HepG2 (cell line): ENCODE measurements around the gene CABLES1. TPM values are rescaled to one million over a fixed set of nuclear protein-coding genes. Genes with fewer than 3 reads are reported as not detected.

Experiments used
- ATAC-seq: fragments of 200-7000 bp; cut with Tn5 transposase; 3 replicates; pipeline ENCODE4 v1.9.1; 2020; ENCODE audit warnings: mild to moderate bottlenecking, moderate library complexity
- BruUV-seq: library from RNA; stranded (reverse); fragments of 400-500 nt; replicated peaks from 2 replicates; lab custom pipeline; 2021; lab: Mats Ljungman, UMichigan
- CTCF ChIA-PET: fragments of 300-600 bp; formaldehyde crosslinking; extraction: SDS; loops from one replicate; lab custom pipeline; 2021; ENCODE audit warnings: low total read pairs, inconsistent platforms, low intra/inter-chr PET ratio; lab: Yijun Ruan, JAX
- POLR2A ChIA-PET: fragments of 350-600 bp; sonication (Branson Sonifier 250); formaldehyde crosslinking; loops from one replicate; lab custom pipeline; 2020; ENCODE audit warnings: antibody characterized with exemption, inconsistent platforms; lab: Yijun Ruan, JAX
- DNase-seq: peaks from one replicate; pipeline ENCODE4 v3.0.0-alpha.2; 2015; ENCODE audit warnings: low spot score
- FAIRE-seq: peaks from 3 replicates; lab custom pipeline; 2011; peaks lifted over from hg19 to GRCh38; lab: Jason Lieb, UNC
- H2AFZ ChIP-seq: one replicate; pipeline ENCODE4 v1.6.1; 2011; ENCODE audit warnings: low read length, inconsistent platforms
- H3K27ac ChIP-seq: fragments of 300-600 bp; 3 replicates; pipeline ENCODE4 v1.8.0; 2011; ENCODE audit warnings: mixed run types, mild to moderate bottlenecking, mixed read lengths, low read length, inconsistent platforms; ENCODE audit not compliant: insufficient read depth; ENCODE audit errors: extremely low read length
- H3K27me3 ChIP-seq, 2 experiments: fragments of 200-600 bp in 1 of 2; 2 replicates in 1 of 2; 3 replicates in 1 of 2; pipeline versions ENCODE4 v1.6.0 to v1.8.0; 2011; ENCODE audit warnings: low read length in 2 of 2, mild to moderate bottlenecking in 2 of 2, moderate library complexity in 2 of 2, inconsistent platforms in 1 of 2; ENCODE audit not compliant: insufficient read depth in 2 of 2, control insufficient read depth in 1 of 2
- H3K36me3 ChIP-seq, 2 experiments: fragments of 200-600 bp in 1 of 2; replicated peaks in 1 of 2; 2 replicates in 1 of 2; 3 replicates in 1 of 2; pipeline versions ENCODE4 v1.5.1 to v1.8.0; 2011; ENCODE audit warnings: low read length in 2 of 2, inconsistent platforms in 1 of 2; ENCODE audit not compliant: insufficient read depth in 2 of 2, control insufficient read depth in 1 of 2
- H3K4me1 ChIP-seq: 2 replicates; pipeline ENCODE4 v1.5.1; 2012; ENCODE audit warnings: low read length, inconsistent platforms; ENCODE audit not compliant: insufficient read depth
- H3K4me2 ChIP-seq: 2 replicates; pipeline ENCODE4 v1.6.0; 2011; ENCODE audit warnings: low read depth, low read length, inconsistent platforms
- H3K4me3 ChIP-seq, 3 experiments: fragments of 200-600 bp in 1 of 3; sonication (generic), shearing (Covaris generic) in 1 of 3; replicated peaks in 1 of 3; 2 replicates each; pipeline ENCODE4 v1.5.1; 2011 to 2016; ENCODE audit warnings: low read length in 3 of 3, inconsistent platforms in 2 of 3, low read depth in 2 of 3, mild to moderate bottlenecking in 2 of 3, control low read depth in 1 of 3, mixed read lengths in 1 of 3; ENCODE audit not compliant: insufficient read depth in 1 of 3
- H3K79me2 ChIP-seq: one replicate; pipeline ENCODE4 v1.6.1; 2011; ENCODE audit warnings: low read length, inconsistent platforms; ENCODE audit not compliant: insufficient read depth
- H3K9ac ChIP-seq: 2 replicates; pipeline ENCODE4 v1.6.0; 2011; ENCODE audit warnings: mild to moderate bottlenecking, low read depth, low read length, inconsistent platforms; ENCODE audit not compliant: insufficient read depth
- H3K9me3 ChIP-seq: 2 replicates; pipeline ENCODE4 v1.5.1; 2012; ENCODE audit warnings: mild to moderate bottlenecking, low read length
- H4K20me1 ChIP-seq: 2 replicates; pipeline ENCODE4 v1.6.0; 2011; ENCODE audit warnings: inconsistent platforms, mild to moderate bottlenecking, low read length, moderate library complexity; ENCODE audit not compliant: insufficient read depth
- BHLHE40 ChIP-seq: IDR thresholded peaks from 2 replicates; pipeline ENCODE4 v1.6.1; 2011; ENCODE audit warnings: low read length, improper control_type of control experiment
- BRD4 ChIP-seq: sonication (generic); formaldehyde crosslinking; IDR thresholded peaks from 2 replicates; pipeline ENCODE4 v1.4.0; 2020; ENCODE audit warnings: missing genetic modification reagents
- CCDC6 ChIP-seq: sonication (generic); formaldehyde crosslinking; IDR thresholded peaks from 2 replicates; pipeline ENCODE4 v1.8.1; 2022; ENCODE audit warnings: mild to moderate bottlenecking, missing genetic modification reagents, moderate library complexity
- DDIT3 ChIP-seq: sonication (generic); formaldehyde crosslinking; IDR thresholded peaks from 2 replicates; pipeline ENCODE4 v1.4.0; 2020; ENCODE audit warnings: mild to moderate bottlenecking, missing genetic modification reagents
- EED ChIP-seq: sonication (generic); formaldehyde crosslinking; IDR thresholded peaks from 2 replicates; pipeline ENCODE4 v1.5.0; 2020; ENCODE audit warnings: mild to moderate bottlenecking, missing genetic modification reagents
- GATAD2A ChIP-seq: IDR thresholded peaks from 2 replicates; pipeline ENCODE4 v1.6.1; 2016
- GMEB1 ChIP-seq: sonication (generic); formaldehyde crosslinking; IDR thresholded peaks from 2 replicates; pipeline ENCODE4 v1.5.1; 2020; ENCODE audit warnings: missing genetic modification reagents, mild to moderate bottlenecking, borderline replicate concordance
- GPN1 ChIP-seq: sonication (generic); formaldehyde crosslinking; IDR thresholded peaks from 2 replicates; pipeline ENCODE4 v1.5.1; 2020; ENCODE audit warnings: missing genetic modification reagents, borderline replicate concordance
- MED8 ChIP-seq: sonication (generic); formaldehyde crosslinking; IDR thresholded peaks from 2 replicates; pipeline ENCODE4 v1.8.1; 2023; ENCODE audit warnings: mild to moderate bottlenecking, missing genetic modification reagents; ENCODE audit not compliant: insufficient replicate concordance
- MIER2 ChIP-seq: IDR thresholded peaks from 2 replicates; pipeline ENCODE4 v1.6.1; 2016; ENCODE audit warnings: missing biosample characterization, missing genetic modification reagents
- NCOR1 ChIP-seq: fragments of 200-600 bp; sonication (generic); IDR thresholded peaks from 2 replicates; pipeline ENCODE4 v1.7.0; 2017; ENCODE audit warnings: antibody characterized with exemption, low read length, borderline replicate concordance
- SMARCE1 ChIP-seq: fragments of 450-650 bp; IDR thresholded peaks from 2 replicates; pipeline ENCODE4 v1.6.1; 2017; ENCODE audit warnings: borderline replicate concordance
- TFDP1 ChIP-seq: IDR thresholded peaks from 2 replicates; pipeline ENCODE4 v1.6.1; 2016; ENCODE audit warnings: missing compliant biosample characterization, missing genetic modification reagents, borderline replicate concordance
- TP53 ChIP-seq: sonication (generic); formaldehyde crosslinking; conservative IDR thresholded peaks from 2 replicates; pipeline ENCODE4 v1.4.0; 2020; ENCODE audit warnings: missing genetic modification reagents
- ZBTB7B ChIP-seq: sonication (generic); formaldehyde crosslinking; IDR thresholded peaks from 2 replicates; pipeline ENCODE4 v1.4.0; 2020; ENCODE audit warnings: missing genetic modification reagents
- ZKSCAN1 ChIP-seq: fragments of 150-350 bp; IDR thresholded peaks from 2 replicates; pipeline ENCODE4 v1.6.1; 2014; ENCODE audit warnings: low read length
- ZNF564 ChIP-seq: sonication (generic); formaldehyde crosslinking; IDR thresholded peaks from 2 replicates; pipeline ENCODE4 v1.8.1; 2023; ENCODE audit warnings: mild to moderate bottlenecking, missing genetic modification reagents
- WGBS: methylation state at CpG from one replicate; pipeline ENCODE4 v1.1.6; 2017; ENCODE audit warnings: low lambda C conversion rate; 5-methylcytosine and 5-hydroxymethylcytosine counted together
- in situ Hi-C: cut with HindIII; loops from 2 replicates; pipeline ENCODE4 v1.10.0; 2017; ENCODE audit warnings: low pct_unique_long_range_greater_than_20kb; ENCODE audit not compliant: extremely low pct_ligation_motif_present
- intact Hi-C: fragments of 100-400 bp; cut with micrococcal nuclease; formaldehyde crosslinking; loops from one replicate; pipeline ENCODE4 v1.10.0; 2022; ENCODE audit not compliant: unreplicated experiment
- polyA plus RNA-seq, 8 experiments: library from polyadenylated mRNA; depleted of rRNA in 3 of 8; stranded (reverse) in 7 of 8; unstranded in 1 of 8; fragments of >200 nt; fragmentation: Illumina TruSeq in 4 of 8; extraction: Trizol in 4 of 8; gene quantifications; 2 replicates each; pipeline versions ENCODE4 v1.2.1 to v1.2.3, GENCODE V29; 2011 to 2016; ENCODE audit warnings: low read depth in 4 of 8, missing spikeins in 1 of 8, mixed read lengths in 1 of 8; ENCODE audit not compliant: insufficient read depth in 1 of 8
- total RNA-seq, 5 experiments: library from RNA; depleted of rRNA; stranded (reverse); fragments of >200 nt; fragmentation: Illumina TruSeq; extraction: Trizol; gene quantifications; 2 replicates each; pipeline ENCODE4 v1.2.3, GENCODE V29; 2016; ENCODE audit warnings: low read depth in 1 of 5
- TF ChIP-seq, protein P1 (sequence below): sonication (generic); formaldehyde crosslinking; IDR thresholded peaks from 2 replicates; pipeline ENCODE4 v1.5.0; 2020; ENCODE audit warnings: missing genetic modification reagents

The CABLES1 gene
- total and polyA plus RNA-seq, 2 of the 13 experiments (the other 11 are each of a cell fraction or from before 2014, with no cell fraction given), result 14.7 to 25.8 TPM

- ATAC-seq, result no peak
- intact Hi-C loops, result no loop called here
- Histone ChIP-seq H3K9me3 (0 out of 2 replicates have a peak, but pooled peaks cover 6% of the 10 kb centered on the region), H3K4me1 (peaks cover 18% of the 10 kb centered on the region), H2AFZ (no peak overlapping the region), H3K9ac (no peak overlapping the region), H3K36me3 (no peaks in the 10 kb centered on the region), H3K27ac (no peak overlapping the region), H3K27me3 (no peaks in the 10 kb centered on the region), H3K79me2 (no peaks in the 10 kb centered on the region), H3K4me2 (no peak overlapping the region), H3K4me3 (no peak overlapping the region), H4K20me1 (no peaks in the 10 kb centered on the region)
- in situ Hi-C loops, result no loop called here
- ChIA-PET POLR2A (no interaction called here), CTCF (no interaction called here)
- BruUV-seq, result no TSS peak
- DNase-seq, result no peak
- TF ChIP-seq TP53 (CRISPR knock-in tag) (no peak), NCOR1 (no peak), BRD4 (no peak), ZKSCAN1 (no peak), SMARCE1 (no peak)
- FAIRE-seq, result no peak
Measured at GRCh38 chr18:23277399-23277798, 142.1 kb downstream of the CABLES1 start.

DNA sequence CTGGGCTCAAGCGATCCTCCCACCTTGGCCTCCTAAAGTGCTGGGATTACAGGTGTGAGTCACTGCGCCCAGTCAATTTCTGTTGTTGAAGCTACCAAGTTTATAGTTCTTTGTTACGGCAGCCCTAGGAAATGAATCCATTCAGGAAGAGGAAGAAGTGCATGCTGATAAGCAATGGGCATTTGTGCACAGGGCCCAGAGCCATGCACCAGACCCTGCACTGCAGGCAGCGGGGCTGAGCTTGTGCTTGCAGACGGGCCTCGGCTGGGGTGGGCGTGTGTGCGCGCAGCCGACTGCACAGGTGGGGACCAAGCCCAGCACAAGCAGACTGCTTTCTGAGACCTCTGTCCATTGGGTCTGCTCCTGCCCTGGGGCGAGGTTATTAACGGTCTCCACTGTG is 144.6 kb downstream of the CABLES1 start:
- CTCF ChIA-PET, result no interaction called here
- Histone ChIP-seq H3K27me3 (no peaks in the 10 kb centered on the region), H4K20me1 (no peaks in the 10 kb centered on the region), H3K79me2 (no peaks in the 10 kb centered on the region), H3K36me3 (no peaks in the 10 kb centered on the region), H3K4me1 (peaks cover 38% of the 10 kb centered on the region), H3K4me2 (no peak overlapping the region), H2AFZ (no peak overlapping the region), H3K9me3 (0 out of 2 replicates have a peak, but pooled peaks cover 6% of the 10 kb centered on the region), H3K9ac (no peak overlapping the region), H3K27ac (no peak overlapping the region), H3K4me3 (no peak overlapping the region)
- POLR2A ChIA-PET, result interaction anchor here (1.6 kb wide), 1 partner anchor 20 kb away, joined by 4 read pairs; no protein-coding TSS in a partner anchor
- DNase-seq (no peak), FAIRE-seq (no peak), ATAC-seq (no peak)
- intact Hi-C loops, result no loop called here
- in situ Hi-C loops, result no loop called here
- BruUV-seq, result no TSS peak
- WGBS, result 100% methylated on average over 4 of the region's 12 CpGs
- TF ChIP-seq TFDP1 (no peak), CCDC6 (CRISPR knock-in tag) (no peak), EED (no peak), MIER2 (no peak), MED8 (CRISPR knock-in tag) (no peak), DDIT3 (CRISPR knock-in tag) (no peak), BHLHE40 (no peak), ZBTB7B (CRISPR knock-in tag) (no peak), ZNF564 (CRISPR knock-in tag) (no peak), GPN1 (CRISPR knock-in tag) (no peak), GATAD2A (no peak), GMEB1 (no peak)
- TF ChIP-seq, protein P1, sequence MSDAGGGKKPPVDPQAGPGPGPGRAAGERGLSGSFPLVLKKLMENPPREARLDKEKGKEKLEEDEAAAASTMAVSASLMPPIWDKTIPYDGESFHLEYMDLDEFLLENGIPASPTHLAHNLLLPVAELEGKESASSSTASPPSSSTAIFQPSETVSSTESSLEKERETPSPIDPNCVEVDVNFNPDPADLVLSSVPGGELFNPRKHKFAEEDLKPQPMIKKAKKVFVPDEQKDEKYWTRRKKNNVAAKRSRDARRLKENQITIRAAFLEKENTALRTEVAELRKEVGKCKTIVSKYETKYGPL (CRISPR knock-in tag), result no peak
